DMS153 treated with DMSO at 0.1 percent for 48 hours (cell line): ENCODE data around the gene ZBTB20.
"Not testable (repeated sequence)": the region's sequence is repeated elsewhere in the genome, so short reads cannot be mapped to it uniquely, and the experiment has no call there.

Experiments
- DNase-seq: peaks from one replicate; lab custom pipeline; 2025; ENCODE audit not compliant: unreplicated experiment; lab: John Stamatoyannopoulos, UW

Gene ZBTB20

DNA sequence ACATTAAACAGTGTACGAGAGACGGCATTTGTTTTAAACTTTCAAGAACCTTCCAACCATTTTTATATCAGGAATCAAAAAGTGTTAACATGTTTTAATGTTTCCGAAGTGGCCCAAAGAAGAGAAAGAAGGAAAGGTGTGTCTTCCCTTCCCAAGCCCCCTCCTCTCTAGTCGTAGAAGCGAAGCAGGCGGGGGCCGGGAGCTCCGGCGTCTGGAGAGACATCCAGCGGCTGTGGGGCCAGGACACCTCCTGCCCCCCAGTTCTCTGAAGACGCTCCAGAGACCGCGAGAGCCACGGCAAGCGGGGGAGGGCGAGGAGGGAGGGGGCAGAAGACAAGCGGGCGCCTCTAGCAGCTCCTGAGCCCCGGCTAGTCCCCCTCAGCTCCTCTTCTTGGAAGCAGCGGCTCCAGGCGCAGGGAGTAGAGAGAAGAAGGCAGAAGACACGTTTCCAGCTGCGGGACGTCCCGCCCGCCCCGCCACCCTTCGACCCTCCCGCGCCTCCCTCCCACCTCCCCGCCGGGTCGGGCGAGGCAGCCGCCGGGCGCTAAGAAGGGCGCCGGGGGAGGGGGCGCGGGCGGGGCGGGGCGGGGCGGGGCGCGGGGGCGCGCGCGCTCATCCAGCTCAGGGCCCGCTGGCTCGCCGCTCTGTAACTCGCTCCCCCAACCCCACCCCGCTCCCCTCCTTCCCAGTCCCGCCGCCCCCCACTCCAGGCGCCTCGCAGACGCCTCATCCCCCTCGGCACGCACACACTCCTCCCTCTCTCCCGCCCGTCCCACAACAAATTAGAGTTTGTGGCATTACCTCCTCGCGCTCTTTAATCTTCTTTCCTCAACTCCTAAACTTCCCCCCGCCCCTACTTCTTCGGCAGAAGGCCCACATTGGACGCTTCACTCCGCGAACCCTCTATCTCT is at the start of gene ZBTB20:
TSS of gene ZBTB20 (minus strand) at position 871 of the 911 bp plus-strand sequence.
- no peak for DNase-seq

- DNase-seq: no peak
Measured at GRCh38 chr3:115194476-115194875, 47.4 kb upstream of the ZBTB20 start.

- DNase-seq: no peak
Measured at GRCh38 chr3:115190747-115191146, 43.7 kb upstream of the ZBTB20 start.

GRCh38 chr3:115187149-115187757 is 40.2 kb upstream of the ZBTB20 start:
- DNase-seq: no peak

- no peak for DNase-seq
Measured at GRCh38 chr3:115186351-115187148, 39.5 kb upstream of the ZBTB20 start.

DNA sequence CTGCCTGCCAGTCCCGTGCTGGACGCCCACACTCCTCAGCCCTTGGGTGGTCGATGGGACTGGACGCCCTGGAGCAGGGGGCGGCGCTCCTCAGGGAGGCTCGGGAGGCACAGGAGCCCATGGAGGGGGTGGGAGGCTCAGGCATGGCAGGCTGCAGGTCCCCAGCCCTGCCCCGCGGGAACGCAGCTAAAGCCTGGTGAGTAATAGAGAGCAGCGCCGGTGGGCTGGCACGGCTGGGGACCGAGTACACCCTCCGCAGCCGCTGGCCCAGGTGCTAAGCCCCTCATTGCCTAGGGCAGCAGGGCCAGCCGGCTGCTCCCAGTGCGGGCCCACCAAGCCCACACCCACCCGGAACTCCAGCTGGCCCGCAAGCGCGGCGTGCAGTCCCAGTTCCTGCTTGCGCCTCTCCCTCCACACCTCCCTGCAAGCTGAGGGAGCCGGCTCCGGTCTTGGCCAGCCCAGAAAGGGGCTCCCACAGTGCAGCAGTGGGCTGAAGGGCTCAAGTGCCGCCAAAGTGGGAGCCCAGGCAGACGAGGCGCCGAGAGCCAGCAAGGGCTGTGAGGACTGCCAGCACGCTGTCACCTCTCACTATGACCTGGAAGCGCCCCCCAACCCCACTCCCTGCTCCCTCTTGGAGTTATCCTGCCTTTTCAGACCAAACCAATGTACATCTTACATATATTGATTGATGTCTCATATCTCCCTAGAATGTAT is 37.9 kb upstream of the ZBTB20 start:
- DNase-seq: not testable (repeated sequence)

DNA sequence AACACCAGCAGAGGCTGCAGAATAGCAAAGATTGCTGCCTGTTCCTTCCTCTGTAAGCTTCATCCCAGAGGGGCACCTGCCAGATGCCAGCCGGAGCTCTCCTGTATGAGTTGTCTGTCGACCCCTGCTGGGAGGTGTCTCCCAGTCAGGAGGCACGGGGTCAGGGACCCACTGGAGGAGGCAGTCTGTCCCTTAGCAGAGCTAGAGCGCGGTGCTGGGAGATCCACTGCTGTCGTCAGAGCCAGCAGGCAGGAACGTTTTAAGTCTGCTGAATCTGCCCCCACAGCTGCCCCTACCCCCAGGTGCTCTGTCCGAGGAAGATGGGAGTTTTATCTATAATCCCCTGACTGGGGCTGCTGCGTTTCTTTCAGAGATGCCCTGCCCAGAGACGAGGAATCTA is 31.8 kb upstream of the ZBTB20 start:
- not testable (repeated sequence) for DNase-seq

DNA sequence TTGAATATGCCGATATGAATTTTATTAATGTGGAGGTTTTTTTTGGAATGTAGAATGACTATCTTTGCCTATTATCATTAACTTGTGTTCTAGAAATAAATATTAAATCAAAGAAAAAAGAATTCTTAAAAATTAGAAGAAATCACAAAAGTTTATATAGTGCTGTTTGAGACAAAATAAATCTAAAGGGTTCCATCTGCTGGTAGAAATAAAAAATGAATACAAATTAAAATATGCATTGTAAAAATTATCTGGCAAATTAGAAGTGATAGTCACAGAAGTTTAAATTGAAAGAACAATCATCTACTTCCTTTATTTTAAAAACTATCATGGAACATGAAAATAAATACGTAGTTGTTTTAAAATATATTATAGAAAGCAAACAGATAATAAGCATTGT is 22.7 kb upstream of the ZBTB20 start:
- DNase-seq: no peak

DNA sequence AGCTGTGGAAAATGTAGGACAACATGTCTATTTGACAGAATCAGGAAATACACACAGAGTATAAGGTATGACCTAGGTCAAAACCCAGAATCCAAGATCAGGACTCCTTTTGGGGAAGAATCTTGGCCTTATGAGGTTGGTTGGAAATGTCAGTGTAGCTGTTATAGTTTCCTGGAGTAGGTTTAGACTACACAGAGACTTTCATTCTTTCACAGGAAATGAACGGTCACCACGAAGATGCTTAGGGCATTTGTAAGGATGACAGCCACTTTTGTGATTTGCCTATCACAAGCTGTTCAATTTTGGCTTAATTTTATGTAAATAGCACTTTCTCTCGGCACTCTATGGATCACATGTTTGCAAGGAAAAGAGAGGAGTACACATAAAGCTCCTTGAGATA is 18.6 kb upstream of the ZBTB20 start:
- DNase-seq: no peak

DNA sequence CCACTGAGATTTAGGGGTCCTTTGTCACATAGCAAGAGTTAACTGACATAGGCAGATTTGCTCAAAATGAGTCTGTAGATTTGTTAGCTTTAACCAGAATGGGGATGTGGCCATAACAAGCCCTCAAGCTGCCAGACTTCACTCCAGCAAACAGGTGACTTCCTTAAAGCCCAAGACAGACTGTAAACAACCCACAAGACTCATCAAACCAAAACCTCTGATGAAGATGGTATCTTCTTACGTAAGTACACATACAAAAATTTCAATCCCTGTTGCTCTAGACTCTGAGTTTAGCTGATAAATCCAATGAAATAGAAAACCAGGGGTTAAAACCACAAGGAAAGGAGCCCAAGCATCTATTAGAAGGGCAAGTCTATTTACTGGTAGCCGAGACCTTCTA is 18.2 kb upstream of the ZBTB20 start:
- DNase-seq: no peak

DNA sequence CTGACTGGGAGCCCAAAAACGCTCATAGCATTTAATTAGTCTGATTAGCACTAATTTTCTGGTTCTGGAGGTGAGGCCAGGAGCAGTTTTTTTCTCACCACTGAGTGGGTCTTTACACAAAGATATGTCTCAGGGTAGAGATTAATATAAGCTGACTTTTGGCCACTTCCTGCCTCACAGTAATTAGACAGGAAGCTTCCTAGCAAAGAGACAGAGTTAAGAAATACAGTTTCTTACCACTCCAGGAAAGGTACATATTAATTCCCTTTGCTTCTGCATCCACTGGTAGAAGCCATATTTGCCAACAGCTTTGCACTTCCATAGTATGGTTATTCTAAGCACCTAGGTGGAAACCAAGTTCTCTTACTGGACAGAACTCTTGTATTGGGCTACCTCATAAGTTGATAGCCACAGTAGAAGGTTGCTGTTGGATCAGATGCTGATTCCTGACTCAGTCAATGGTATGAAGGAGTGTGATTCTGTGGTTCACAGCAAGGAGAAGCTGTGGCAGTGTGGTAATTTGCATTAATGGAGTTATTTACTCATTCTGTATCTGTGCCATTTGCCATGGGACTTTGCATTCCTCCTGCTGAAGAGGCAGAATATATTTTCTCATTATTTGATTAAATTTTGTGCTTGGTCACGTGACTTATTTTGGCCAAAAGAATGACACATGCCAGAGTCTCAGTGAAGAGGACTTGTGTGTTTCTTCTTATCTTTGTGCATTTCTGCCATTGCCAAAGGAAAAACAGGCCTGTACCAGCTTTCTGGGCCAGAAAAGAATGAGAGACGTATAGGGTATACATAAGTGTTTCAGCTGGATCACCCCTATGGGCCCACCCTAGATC is 17.5 kb upstream of the ZBTB20 start:
- no peak for DNase-seq

DNA sequence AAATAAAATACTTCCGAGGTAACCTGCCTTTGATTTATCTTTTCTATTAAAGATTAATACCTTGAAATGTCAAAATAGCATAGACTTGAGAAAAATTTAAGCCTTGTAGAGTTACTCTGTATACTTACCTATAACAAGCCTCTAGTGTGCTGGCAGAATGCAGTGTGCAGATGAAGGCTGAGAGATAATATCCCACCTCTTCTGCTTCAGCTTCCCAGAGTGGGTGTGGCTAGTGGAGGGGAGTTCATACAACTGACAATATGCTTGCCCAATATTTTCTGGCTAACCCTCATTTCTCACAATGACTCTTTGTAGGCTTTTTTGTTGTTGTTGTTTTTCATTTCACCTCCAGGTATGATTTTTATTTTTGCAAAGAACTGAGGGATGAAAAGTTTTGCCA is 15.7 kb upstream of the ZBTB20 start:
- DNase-seq: no peak

- DNase-seq: no peak
Measured at GRCh38 chr3:115161866-115162265, 14.8 kb upstream of the ZBTB20 start.

- no peak for DNase-seq
Measured at GRCh38 chr3:115161168-115161834, 14.2 kb upstream of the ZBTB20 start.

- DNase-seq: no peak
Measured at GRCh38 chr3:115160295-115160694, 13.2 kb upstream of the ZBTB20 start.

GRCh38 chr3:115156046-115156654 is 9.1 kb upstream of the ZBTB20 start:
- DNase-seq: no peak

- no peak for DNase-seq
Measured at GRCh38 chr3:115154611-115155010, 7.5 kb upstream of the ZBTB20 start.

- DNase-seq: no peak
Measured at GRCh38 chr3:115151921-115152320, 4.8 kb upstream of the ZBTB20 start.

DNA sequence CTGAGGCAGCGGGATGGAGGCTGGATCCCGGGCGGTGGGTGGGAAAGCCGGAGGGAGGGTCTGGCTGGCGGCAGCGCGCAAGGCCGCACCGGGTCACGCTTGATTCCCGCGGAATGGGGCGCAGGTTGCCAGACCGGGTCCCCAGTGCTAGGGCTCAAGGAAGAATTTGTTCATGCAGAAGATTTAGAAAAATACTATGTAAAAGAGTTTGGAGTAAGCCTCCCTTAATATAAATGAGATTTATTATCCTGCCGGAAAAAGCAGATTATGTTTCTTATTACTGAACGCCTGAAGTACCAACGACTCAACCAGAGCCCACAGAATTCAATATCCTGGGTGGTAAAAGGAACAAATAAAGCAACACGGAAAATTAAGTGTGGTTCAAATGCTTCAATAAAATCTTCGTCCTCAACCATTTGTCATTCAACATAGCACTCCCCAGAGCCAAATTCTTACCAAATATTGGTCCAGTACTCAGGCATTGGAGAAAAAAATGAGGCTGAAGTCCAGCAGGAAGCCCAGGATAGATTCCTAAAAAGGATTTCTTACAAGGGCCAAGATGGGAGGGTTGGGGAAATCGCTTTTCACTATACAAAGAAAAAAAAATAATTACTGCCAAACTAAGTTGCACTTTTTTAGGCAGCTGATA is 1.2 kb upstream of the ZBTB20 start:
- DNase-seq: no peak
